Heart right ventricle (tissue), 16 donors: ENCODE data around the gene COL4A3. TPM values are rescaled to one million over a fixed set of nuclear protein-coding genes. Genes with fewer than 3 reads are reported as not detected.

Experiments used
- ATAC-seq, 8 donors: fragments of 200-7000 bp; cut with Tn5 transposase; one replicate each; pipeline ENCODE4 v1.9.1; 2020; ENCODE audit warnings: mild to moderate bottlenecking in 8 of 8, moderate library complexity in 8 of 8, moderate number of reproducible peaks in 1 of 8
- DNase-seq, 2 donors: peaks; one replicate each; pipeline ENCODE4 v3.0.0-alpha.2; 2020
- H3K27ac ChIP-seq, 10 donors: fragments of 200-600 bp; sonication (generic) in 2 of 10; one replicate each; pipeline versions ENCODE4 v1.5.0 to v1.8.0; 2020 to 2022; ENCODE audit warnings: mild to moderate bottlenecking in 3 of 10
- H3K27me3 ChIP-seq, 7 donors: fragments of 200-600 bp; one replicate each; pipeline ENCODE4 v1.8.0; 2021 to 2022; ENCODE audit warnings: mild to moderate bottlenecking in 2 of 7
- H3K36me3 ChIP-seq, 9 donors: fragments of 200-600 bp; sonication (generic) in 1 of 9; one replicate each; pipeline versions ENCODE4 v1.5.0 to v1.8.0; 2020 to 2022; ENCODE audit warnings: mild to moderate bottlenecking in 2 of 9
- H3K4me1 ChIP-seq, 9 donors: fragments of 200-600 bp; sonication (generic) in 1 of 9; one replicate each; pipeline versions ENCODE4 v1.5.0 to v1.8.0; 2020 to 2022; ENCODE audit warnings: mild to moderate bottlenecking in 4 of 9
- H3K4me3 ChIP-seq, 10 donors: fragments of 200-600 bp; sonication (generic) in 2 of 10; one replicate each; pipeline versions ENCODE4 v1.5.0 to v1.8.0; 2020 to 2022; ENCODE audit warnings: mild to moderate bottlenecking in 7 of 10, moderate library complexity in 2 of 10
- H3K9me3 ChIP-seq, 11 donors: fragments of 200-600 bp in 10 of 11; sonication (generic) in 2 of 11; one replicate each; pipeline versions ENCODE4 v1.5.0 to v1.8.0; 2013 to 2022; ENCODE audit warnings: mild to moderate bottlenecking in 2 of 11, control low read depth in 1 of 11, moderate library complexity in 1 of 11
- WGBS, 2 donors: extraction: QIAGEN DNeasy Blood & Tissue Kit; methylation state at CpG; one replicate each; pipeline ENCODE4 v1.1.7; 2013; ENCODE audit warnings: inconsistent platforms in 1 of 2; 5-methylcytosine and 5-hydroxymethylcytosine counted together
- intact Hi-C, 10 donors: fragments of 100-400 bp; cut with DNase I; formaldehyde crosslinking; loops; one replicate each; pipeline versions ENCODE4 v1.11.1 to v1.14.2; 2022
- polyA plus RNA-seq, 2 donors: library from polyadenylated mRNA; stranded (reverse); fragments of 200-250 nt; gene quantifications; one replicate each; pipeline ENCODE4 v1.2.3, GENCODE V29; 2013
- total RNA-seq, 10 donors: library from RNA; stranded (reverse); fragmentation: NEBNext Ultra II Directional in 3 of 10; extraction: Animal tissue kit (Norgen Biotek cat#: 25700) in 3 of 10; gene quantifications; one replicate each; pipeline versions ENCODE4 v1.2.1 to v1.2.4, GENCODE V29; 2021 to 2023
- TF ChIP-seq, protein P1 (sequence below), 9 donors: fragments of 200-600 bp; sonication (generic) in 2 of 9; IDR thresholded peaks; one replicate each; pipeline versions ENCODE4 v1.5.0 to v1.8.0; 2021 to 2022; ENCODE audit warnings: antibody characterized with exemption in 9 of 9, mild to moderate bottlenecking in 5 of 9, moderate library complexity in 1 of 9
- donor health status: Arrhythmogenic right ventricular cardiomyopathy.
- donor health status: ischemic (EF 13 %, LVEDD 7.1; RV severe dilation, severe dysfunction).
- donor health status: healthy with polysubstance abuse.
- donor health status: DM: no; HTN: yes; CAD: no.
- donor health status: DM: no; HTN: no; CAD: no.
- donor health status: ischemic (EF 25% LVEDD 6.9; RV normal size, moderate dysfunction).
- donor health status: ischemic (EF 25% LVEDD 5.7; RV mildly dilated, moderate dysfunction).
- donor health status: healthy.
- donor health status: DM: yes; HTN: yes; CAD: no.
- donor health status: Ischemic cardiomyopathy.
- donor health status: ischemic (EF 35%, LVEDD 5.7; RV mildly dilated, moderate dysfunction).
- donor health status: nonischemic (EF 11% LVEDD 7.7; RV severe dilation, severe dysfunction).
- donor health status: DM: yes; HTN: yes; CAD: no.
- donor health status: PGD.
- donor health status: ischemic (EF 29% LVEDD 5.4; RV normal size, mild dysfunction).
- donor health status: nonischemic (EF 23%, LVEDD 6.1; RV moderate dilation, normal function).

The COL4A3 gene
- total and polyA plus RNA-seq, 12 donors, result 0.91 to 6.2 (median 2.3) TPM

DNA sequence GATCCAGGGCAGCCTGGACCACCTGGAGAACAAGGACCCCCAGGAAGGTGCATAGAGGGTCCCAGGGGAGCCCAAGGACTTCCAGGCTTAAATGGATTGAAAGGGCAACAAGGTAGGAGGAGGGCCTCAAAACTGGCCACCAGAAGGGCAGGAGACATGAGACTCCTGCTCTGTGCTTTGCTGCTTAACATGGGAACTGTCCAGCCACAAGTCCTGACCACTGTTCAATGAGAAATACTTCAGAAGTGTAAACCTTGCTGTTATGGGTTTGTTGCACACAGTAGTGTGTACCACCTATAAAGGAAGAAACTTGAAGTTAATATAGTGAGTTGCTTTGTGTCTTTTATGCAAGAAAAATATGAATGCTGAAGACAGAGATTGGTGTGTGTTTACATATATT is 116.5 kb downstream of the COL4A3 start:
- TF ChIP-seq, protein P1, sequence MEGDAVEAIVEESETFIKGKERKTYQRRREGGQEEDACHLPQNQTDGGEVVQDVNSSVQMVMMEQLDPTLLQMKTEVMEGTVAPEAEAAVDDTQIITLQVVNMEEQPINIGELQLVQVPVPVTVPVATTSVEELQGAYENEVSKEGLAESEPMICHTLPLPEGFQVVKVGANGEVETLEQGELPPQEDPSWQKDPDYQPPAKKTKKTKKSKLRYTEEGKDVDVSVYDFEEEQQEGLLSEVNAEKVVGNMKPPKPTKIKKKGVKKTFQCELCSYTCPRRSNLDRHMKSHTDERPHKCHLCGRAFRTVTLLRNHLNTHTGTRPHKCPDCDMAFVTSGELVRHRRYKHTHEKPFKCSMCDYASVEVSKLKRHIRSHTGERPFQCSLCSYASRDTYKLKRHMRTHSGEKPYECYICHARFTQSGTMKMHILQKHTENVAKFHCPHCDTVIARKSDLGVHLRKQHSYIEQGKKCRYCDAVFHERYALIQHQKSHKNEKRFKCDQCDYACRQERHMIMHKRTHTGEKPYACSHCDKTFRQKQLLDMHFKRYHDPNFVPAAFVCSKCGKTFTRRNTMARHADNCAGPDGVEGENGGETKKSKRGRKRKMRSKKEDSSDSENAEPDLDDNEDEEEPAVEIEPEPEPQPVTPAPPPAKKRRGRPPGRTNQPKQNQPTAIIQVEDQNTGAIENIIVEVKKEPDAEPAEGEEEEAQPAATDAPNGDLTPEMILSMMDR (IDR thresholded peaks at IDR 0.05), result no peak
- Histone ChIP-seq H3K27me3 (no peaks in the 10 kb centered on the region), H3K9me3 (peaks cover 0 to 12% (median 0%) of the 10 kb centered on the region in 11 donors), H3K36me3 (peaks cover 0 to 62% (median 0%) of the 10 kb centered on the region in 9 donors), H3K4me1 (no peaks in the 10 kb centered on the region), H3K27ac (no peak overlapping the region), H3K4me3 (no peak overlapping the region)
- DNase-seq (no peak), ATAC-seq (no peak)
- intact Hi-C loops, result no loop called here

GRCh38 chr2:227285741-227286236 is 121.4 kb downstream of the COL4A3 start:
- TF ChIP-seq, protein P1 (IDR thresholded peaks at IDR 0.05), result no peak
- H3K27me3 ChIP-seq, result no peaks in the 10 kb centered on the region
- no peaks in the 10 kb centered on the region for H3K4me1 ChIP-seq
- H3K4me3 ChIP-seq, result no peak overlapping the region
- H3K27ac ChIP-seq, result no peak overlapping the region
- no peak for DNase-seq
- 92 to 94% methylated on average over 6 of the region's 6 CpGs for WGBS, 2 donors
- peaks cover 0 to 12% (median 0%) of the 10 kb centered on the region in 11 donors for H3K9me3 ChIP-seq
- ATAC-seq, result no peak
- peaks cover 0 to 80% (median 0%) of the 10 kb centered on the region in 9 donors for H3K36me3 ChIP-seq
- intact Hi-C loops, result no loop called here

DNA sequence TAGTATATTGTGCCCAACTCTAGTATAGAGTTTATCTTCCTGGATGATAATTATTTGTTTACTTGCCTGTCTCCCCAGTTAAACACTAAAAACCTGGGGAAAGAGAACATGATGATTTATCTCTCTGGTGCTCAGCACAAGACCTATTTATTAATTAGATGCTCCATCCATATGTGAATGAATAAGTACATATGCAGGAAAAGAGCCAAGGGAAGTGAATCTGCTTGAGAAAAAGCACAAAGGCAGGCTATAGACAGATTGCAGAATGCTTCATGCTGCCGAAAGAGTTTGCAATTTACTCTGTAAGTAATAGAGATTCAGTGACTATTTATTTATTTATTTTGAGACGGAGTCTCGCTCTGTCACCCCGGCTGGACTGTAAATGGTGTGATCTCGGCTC is 123.3 kb downstream of the COL4A3 start:
- 91 to 94% methylated on average over 5 of the region's 5 CpGs for WGBS, 2 donors
- ATAC-seq, result no peak
- Histone ChIP-seq H3K4me3 (no peak overlapping the region), H3K36me3 (peaks cover 0 to 63% (median 0%) of the 10 kb centered on the region in 9 donors), H3K27ac (no peak overlapping the region), H3K4me1 (no peaks in the 10 kb centered on the region), H3K27me3 (no peaks in the 10 kb centered on the region), H3K9me3 (peaks cover 0 to 5% (median 0%) of the 10 kb centered on the region in 11 donors)
- DNase-seq, result no peak
- intact Hi-C loops, result no loop called here
- TF ChIP-seq, protein P1 (IDR thresholded peaks at IDR 0.05), result no peak

DNA sequence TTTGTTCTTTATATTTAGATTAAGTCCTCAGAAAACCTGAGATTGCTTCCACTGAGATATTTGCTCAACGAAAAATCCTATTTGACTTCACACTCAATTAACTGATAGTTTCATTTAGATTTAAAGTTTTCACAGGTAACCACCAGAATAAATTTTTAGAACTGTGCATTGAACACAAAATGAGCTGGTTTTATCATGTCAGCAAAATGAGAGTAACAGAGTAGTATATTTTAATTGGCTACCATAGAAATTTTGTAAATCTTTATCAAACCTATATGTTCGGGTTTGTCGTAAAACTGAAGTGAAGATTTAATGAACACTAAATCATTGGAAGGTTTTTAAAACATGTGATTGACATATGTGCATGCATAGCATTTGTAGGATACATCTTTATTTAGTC is 127.9 kb downstream of the COL4A3 start:
- WGBS, 2 donors, result 84 to 86% methylated on average over 3 of the region's 3 CpGs
- intact Hi-C loops, result no loop called here

More for the DNA sequence above, 127.9 kb downstream of the COL4A3 start:
- Histone ChIP-seq H3K4me1 (no peaks in the 10 kb centered on the region), H3K27ac (no peak overlapping the region), H3K36me3 (peaks cover 0 to 41% (median 0%) of the 10 kb centered on the region in 9 donors), H3K9me3 (no peaks in the 10 kb centered on the region), H3K4me3 (no peak overlapping the region), H3K27me3 (no peaks in the 10 kb centered on the region)
- TF ChIP-seq, protein P1 (IDR thresholded peaks at IDR 0.05), result no peak
- DNase-seq, result no peak
- ATAC-seq, result no peak
